ES-I3 (cell line): ENCODE results near the gene ZNF222.
A peak's percentile ranks its signal among the peaks of the same experiment; 100 is the strongest.

ENCODE experiments used
- H3K36me3 ChIP-seq: 2 replicates; pipeline ENCODE4 v1.6.1; 2013; ENCODE audit warnings: mild to moderate bottlenecking, low read length, control low read depth, moderate library complexity; ENCODE audit not compliant: insufficient read depth
- H3K4me1 ChIP-seq: 2 replicates; pipeline ENCODE4 v1.6.1; 2013; ENCODE audit warnings: mild to moderate bottlenecking, control low read depth, low read length; ENCODE audit not compliant: insufficient read depth
- H3K9ac ChIP-seq: 2 replicates; pipeline ENCODE4 v1.6.1; 2013; ENCODE audit warnings: low read depth, mild to moderate bottlenecking, low read length, moderate library complexity
- H3K9me3 ChIP-seq: 2 replicates; pipeline ENCODE4 v1.6.1; 2013; ENCODE audit warnings: mild to moderate bottlenecking, low read length, moderate library complexity; ENCODE audit not compliant: control insufficient read depth, insufficient read depth

The ZNF222 gene

DNA sequence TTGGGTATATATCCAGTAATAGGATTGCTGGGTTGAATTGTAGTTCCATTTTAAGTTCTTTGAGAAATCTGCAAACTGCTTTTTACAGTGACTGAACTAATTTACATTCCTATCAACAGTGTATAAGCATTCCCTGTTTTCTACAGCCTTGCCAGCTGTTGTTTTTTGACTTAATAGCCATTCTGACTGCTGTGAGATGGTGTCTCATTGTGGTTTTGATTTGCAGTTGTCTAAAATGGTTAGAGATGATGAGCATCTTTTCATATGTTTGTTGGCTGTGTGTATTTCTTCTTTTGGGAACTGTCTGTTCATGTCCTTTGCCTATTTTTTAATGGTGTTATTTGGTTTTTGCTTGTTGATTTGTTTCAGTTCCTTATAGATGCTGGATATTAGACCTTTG lies 4.0 kb upstream of the ZNF222 start:
- H3K9me3 ChIP-seq = no peaks in the 10 kb centered on the region
- H3K36me3 ChIP-seq = no peaks in the 10 kb centered on the region
- H3K4me1 ChIP-seq = no peaks in the 10 kb centered on the region
- H3K9ac ChIP-seq = no peak overlapping the region

DNA sequence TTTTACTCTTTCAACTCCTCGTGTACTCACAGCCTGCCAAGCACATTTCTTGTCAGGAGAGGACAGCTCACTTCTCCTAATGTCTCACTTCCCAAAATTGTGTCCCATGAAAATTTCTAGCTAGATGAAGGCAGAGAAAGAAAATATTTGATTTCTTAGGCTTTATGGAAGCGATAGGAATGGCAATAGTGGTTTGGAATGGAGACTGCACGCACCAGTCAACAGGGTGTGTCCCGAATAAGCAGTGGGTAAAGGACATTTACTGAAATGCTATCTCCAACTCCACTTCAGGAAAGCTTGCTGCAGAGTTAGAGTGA lies 321 bp upstream of the ZNF222 start:
- H3K9me3 ChIP-seq = no peaks in the 10 kb centered on the region
- H3K4me1 ChIP-seq = no peaks in the 10 kb centered on the region
- peaks cover 15% of the 10 kb centered on the region for H3K36me3 ChIP-seq
- peak overlapping the region; percentile 91 for H3K9ac ChIP-seq

DNA sequence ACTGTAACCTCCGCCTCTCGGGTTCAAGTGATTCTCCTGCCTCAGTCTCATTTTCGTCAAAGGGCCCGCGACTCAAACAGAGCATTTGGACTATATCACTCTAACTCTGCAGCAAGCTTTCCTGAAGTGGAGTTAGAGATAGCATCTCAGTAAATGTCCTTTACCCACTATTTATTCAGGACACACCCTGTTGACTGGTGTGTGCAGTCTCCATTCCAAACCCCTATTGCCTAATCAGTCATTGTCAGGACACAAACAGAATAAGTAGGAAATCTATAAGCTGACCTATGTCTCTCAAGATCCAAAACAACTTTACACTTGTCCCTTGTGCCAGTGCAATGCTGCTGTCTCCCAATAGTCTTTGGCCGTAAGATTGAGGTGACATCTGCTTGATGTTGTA lies 1.4 kb downstream of the ZNF222 start:
- peaks cover 20% of the 10 kb centered on the region for H3K36me3 ChIP-seq
- H3K4me1 ChIP-seq = no peaks in the 10 kb centered on the region
- peaks cover 5% of the 10 kb centered on the region; the same call in 1 of the 2 replicates for H3K9me3 ChIP-seq
- no peak overlapping the region for H3K9ac ChIP-seq

DNA sequence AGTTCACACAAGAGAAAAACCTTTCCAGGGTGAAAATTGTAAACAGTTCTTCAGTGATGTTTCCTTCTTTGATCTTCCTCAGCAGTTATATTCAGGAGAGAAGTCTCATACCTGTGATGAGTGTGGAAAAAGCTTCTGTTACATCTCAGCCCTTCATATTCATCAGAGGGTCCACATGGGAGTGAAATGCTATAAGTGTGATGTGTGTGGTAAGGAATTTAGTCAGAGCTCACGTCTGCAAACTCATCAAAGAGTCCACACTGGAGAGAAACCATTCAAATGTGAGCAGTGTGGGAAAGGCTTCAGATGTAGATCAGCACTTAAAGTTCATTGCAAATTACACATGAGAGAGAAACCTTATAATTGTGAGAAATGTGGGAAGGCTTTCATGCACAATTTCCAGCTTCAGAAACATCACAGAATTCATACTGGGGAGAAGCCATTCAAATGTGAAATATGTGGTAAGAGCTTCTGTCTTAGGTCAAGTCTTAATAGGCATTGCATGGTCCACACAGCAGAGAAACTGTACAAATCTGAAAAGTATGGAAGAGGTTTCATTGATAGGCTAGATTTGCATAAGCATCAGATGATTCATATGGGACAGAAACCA lies 6.9 kb downstream of the ZNF222 start:
- no peaks in the 10 kb centered on the region for H3K4me1 ChIP-seq
- H3K36me3 ChIP-seq = peaks cover 32% of the 10 kb centered on the region
- H3K9me3 ChIP-seq = peaks cover 15% of the 10 kb centered on the region
- no peak overlapping the region for H3K9ac ChIP-seq

DNA sequence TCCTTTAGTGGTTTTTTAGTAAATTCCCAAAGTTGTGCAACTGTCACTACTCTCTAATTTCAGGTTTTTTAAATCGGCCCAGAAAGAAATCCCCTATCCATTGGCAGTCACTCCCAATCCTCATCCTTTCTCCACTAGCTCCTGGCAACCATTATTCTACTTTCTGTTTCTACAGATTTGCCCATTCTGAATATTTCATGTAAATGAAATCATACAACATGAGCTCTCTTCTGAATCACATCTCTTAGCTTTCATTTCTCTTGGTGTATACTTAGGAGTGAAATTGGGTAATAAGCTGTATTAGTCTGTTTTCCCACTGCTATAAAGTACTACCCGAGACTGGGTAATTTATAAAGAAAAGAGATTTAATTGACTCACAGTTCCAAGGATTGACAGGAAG lies 17.0 kb downstream of the ZNF222 start:
- Histone ChIP-seq H3K9me3 (no peaks in the 10 kb centered on the region), H3K9ac (no peak overlapping the region), H3K36me3 (no peaks in the 10 kb centered on the region), H3K4me1 (no peaks in the 10 kb centered on the region)

DNA sequence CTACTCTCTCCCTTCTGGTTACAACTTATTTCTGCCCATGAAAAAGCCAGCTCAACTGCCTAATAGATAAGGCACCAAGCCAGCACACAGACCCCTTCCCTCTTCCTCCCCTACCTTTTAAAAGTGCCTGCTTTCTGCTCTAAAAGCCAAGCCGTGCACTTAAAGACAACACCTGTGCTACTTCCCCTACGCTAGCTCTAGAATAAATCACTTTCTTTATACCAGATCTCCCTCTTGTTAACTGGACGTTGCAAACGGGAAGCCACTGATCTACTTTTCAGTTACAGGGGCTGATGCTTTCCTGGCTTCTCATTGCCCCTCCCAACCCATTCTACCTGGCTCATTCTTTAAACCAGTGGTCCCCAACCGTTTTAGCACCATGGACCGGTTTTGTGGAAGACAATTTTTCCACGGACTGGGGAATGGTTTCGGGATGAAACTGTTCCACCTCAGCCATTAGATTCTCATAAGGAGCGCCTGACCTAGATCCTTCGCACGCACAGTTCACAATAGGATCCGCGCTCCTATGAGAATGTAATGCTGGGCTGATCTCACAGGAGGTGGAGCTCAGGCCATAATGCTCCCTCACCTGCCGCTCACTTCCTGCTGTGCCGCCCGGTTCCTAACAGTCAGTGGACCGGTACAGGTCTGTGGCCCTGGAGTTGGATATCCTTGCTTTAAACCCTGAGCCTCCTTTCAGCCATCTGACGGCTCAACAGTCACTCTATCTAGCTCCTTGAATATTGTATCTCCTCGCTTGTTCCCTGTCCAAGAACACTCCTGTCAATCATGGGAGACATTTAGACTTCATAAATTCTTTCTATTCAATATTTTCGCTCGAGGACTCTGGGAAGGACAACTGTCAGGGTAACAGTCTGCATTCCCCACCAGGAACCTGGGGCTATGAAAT lies 25.8 kb downstream of the ZNF222 start:
- peak overlapping the region; percentile 59; the same call in 1 of the 2 replicates for H3K9ac ChIP-seq
- H3K36me3 ChIP-seq = no peaks in the 10 kb centered on the region
- H3K9me3 ChIP-seq = no peaks in the 10 kb centered on the region
- H3K4me1 ChIP-seq = no peaks in the 10 kb centered on the region

DNA sequence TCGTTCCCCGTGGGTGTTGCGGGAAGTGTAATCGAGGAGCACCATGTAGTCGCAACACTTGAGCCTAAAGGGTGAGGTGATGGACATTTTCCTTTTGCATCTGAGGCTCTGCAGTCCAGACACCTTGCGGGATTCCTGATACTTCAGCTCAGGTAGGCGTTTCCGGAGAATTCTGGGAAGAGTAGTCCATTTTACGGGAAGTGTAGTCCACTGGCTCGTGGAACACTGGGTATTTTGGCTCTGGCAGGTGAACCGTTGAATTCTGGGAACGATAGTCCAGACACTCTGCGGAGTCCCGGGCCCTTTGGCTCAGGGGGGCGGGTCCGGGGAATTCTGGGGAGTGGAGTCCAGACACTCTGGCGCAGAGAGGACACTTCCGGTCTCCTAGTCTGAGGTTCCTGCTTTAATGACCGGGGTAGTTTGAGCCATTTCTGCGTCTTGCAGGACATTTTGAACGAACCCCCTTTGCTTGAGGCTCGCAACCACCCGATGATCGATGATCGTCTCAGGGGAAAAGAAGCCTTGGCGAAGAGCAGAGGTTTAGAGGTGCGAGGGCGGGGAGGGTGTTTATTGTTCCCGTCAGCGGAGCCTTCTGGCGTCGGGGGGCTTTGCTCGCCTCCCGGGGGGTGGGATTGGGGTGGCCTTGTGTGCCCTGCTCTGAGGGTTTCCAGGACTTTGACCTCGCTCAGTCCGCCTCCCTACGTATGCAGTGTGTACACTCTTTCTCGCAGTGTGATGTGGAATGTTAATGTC lies 26.6 kb downstream of the ZNF222 start, which contains the start of gene ZNF223:
ZNF223 (plus strand) TSS at position 387 of the 753 bp plus-strand sequence. CDS start 3,141 bp downstream, outside the sequence.
- Histone ChIP-seq H3K36me3 (no peaks in the 10 kb centered on the region), H3K9ac (peak within 1 kb of the TSS; percentile 59), H3K9me3 (no peaks in the 10 kb centered on the region), H3K4me1 (no peaks in the 10 kb centered on the region)

DNA sequence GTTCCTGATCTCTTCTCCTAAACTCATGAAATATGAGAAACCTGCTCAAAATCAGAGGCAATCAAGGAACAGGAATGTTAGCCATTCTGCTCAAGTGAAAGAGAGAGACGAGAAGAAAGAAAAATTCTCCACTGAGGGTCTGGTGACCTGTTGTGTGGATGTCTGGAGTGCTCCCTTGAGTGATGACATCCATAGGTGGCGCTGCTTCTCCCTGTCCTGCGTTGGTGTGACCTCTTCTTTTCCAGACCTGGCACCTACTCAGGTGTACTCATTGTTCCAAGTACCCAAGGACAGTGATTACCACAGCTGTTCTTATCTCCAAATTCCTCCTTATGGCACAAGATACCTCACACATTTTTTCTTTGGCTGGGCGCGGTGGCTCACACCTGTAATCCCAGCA lies 30.7 kb downstream of the ZNF222 start:
- Histone ChIP-seq H3K36me3 (no peaks in the 10 kb centered on the region; the same call in 1 of the 2 replicates), H3K9me3 (no peaks in the 10 kb centered on the region), H3K9ac (no peak overlapping the region), H3K4me1 (no peaks in the 10 kb centered on the region)

DNA sequence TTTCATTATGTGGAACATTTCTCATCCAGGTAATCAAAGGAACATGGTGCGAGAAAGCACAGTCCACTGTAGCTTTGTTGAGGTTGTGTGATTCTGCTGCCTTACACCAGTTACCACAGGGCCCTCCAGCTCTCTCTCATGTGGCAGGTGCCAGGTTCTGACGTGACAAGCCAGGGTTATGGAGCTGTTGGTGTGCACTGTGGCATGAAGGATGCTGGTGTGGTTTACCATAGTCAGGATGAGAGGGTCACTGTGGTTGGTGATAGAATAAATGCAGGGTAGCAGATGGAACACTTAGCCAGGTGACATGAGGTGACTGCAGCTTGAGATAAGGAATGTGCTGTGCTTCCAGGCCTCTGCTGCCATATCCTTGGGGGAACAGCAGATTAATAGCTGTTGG lies 34.0 kb downstream of the ZNF222 start:
- Histone ChIP-seq H3K9me3 (no peaks in the 10 kb centered on the region), H3K4me1 (no peaks in the 10 kb centered on the region), H3K9ac (no peak overlapping the region), H3K36me3 (no peaks in the 10 kb centered on the region; the same call in 1 of the 2 replicates)

DNA sequence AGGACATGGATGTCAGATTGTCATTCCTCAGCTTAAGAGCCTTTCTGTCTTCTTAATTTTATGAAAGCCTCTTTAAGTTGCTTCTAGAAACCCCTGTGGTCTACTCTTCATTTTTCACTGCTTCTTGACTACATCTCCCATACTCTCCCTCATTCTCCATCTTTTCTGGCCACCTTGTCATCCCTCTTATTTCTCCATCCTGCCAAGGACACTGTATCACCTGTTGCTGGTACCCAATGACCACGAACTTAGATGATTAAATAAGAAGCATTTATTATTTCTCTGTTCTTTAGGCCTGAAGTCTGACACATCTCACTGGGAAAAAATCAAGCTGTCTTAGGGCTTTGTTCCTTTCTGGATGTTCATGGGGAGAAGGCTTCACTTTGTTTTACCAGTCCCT lies 35.9 kb downstream of the ZNF222 start:
- Histone ChIP-seq H3K9ac (no peak overlapping the region), H3K36me3 (peaks cover 3% of the 10 kb centered on the region; the same call in 1 of the 2 replicates), H3K4me1 (no peaks in the 10 kb centered on the region), H3K9me3 (peaks cover 3% of the 10 kb centered on the region; the same call in 1 of the 2 replicates)

DNA sequence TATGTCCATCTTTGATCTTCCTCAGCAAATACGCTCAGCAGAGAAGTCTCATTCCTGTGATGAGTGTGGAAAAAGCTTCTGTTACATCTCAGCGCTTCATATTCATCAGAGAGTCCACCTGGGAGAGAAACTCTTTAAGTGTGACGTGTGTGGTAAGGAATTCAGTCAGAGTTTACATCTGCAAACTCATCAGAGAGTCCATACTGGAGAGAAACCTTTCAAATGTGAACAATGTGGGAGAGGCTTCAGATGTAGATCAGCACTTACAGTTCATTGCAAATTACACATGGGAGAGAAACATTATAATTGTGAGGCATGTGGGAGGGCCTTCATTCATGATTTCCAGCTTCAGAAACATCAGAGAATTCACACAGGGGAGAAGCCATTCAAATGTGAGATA lies 41.1 kb downstream of the ZNF222 start:
- Histone ChIP-seq H3K4me1 (no peaks in the 10 kb centered on the region), H3K9ac (no peak overlapping the region), H3K9me3 (peaks cover 5% of the 10 kb centered on the region; the same call in 1 of the 2 replicates), H3K36me3 (peaks cover 8% of the 10 kb centered on the region; the same call in 1 of the 2 replicates)

DNA sequence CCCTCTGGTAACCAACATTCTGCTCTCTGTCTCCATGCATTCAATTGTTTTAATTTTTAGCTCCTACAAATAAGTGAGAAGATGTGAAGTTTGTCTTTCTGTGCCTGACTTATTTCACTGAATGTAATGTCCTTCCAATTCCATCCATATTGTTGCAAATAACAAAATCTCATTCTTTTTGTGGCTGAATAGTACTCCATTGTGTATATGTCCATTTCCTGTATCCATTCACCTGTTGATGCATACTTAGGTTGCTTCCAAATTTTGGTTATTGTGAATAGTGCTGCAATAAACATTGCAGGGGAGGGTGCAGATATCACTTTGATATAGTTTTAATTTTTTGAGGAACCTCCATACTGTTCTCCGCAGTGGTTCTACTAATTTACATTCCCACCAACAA lies 44.2 kb downstream of the ZNF222 start:
- H3K36me3 ChIP-seq = peaks cover 8% of the 10 kb centered on the region; the same call in 1 of the 2 replicates
- peaks cover 5% of the 10 kb centered on the region; the same call in 1 of the 2 replicates for H3K9me3 ChIP-seq
- no peaks in the 10 kb centered on the region for H3K4me1 ChIP-seq

DNA sequence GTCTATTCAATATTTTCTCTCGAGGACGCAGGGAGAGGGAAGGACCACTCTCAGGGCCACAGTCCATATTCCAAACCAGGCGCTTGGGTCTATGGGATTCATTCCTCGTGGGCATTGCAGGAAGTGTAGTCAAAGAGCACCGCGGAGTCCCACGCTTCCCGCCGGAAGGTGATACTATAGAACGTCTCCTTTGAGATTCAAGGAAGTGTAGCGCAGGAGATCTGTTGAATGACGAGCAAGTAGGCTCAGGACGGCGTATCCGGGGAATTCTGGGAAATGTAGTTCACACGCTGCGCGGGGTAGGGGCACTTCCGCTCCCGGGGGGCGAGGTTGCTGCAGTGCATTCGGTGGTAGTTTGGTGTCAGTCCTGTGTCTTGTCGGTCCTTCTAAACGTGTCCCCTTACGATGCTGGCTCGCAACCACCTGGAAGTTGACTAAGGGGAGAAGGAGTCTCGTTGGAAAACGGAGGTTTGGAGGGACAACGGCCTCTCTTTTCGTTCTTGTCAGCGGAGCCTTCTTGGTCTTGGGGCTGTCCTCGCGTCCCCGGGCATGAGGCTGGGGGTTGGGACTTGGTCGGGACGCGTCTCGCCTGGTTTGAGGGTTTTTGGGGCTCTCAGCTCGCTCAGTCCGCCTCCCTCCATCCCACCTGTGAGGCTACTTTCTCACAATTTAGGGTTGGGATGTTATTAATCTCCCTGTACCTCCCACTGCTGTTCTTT lies 46.8 kb downstream of the ZNF222 start, which contains the start of gene ZNF284:
ZNF284 (plus strand) TSS at position 336 of the 719 bp plus-strand sequence. CDS start 4,231 bp downstream, outside the sequence.
- no peaks in the 10 kb centered on the region for H3K36me3 ChIP-seq
- peak within 1 kb of the TSS; percentile 65 for H3K9ac ChIP-seq
- no peaks in the 10 kb centered on the region for H3K4me1 ChIP-seq
- no peaks in the 10 kb centered on the region for H3K9me3 ChIP-seq

More for the DNA sequence above, 44.2 kb downstream of the ZNF222 start:
- H3K9ac ChIP-seq = no peak overlapping the region
